HepG2 (cell line): ENCODE results near the gene PTGDS. TPM values are rescaled to one million over a fixed set of nuclear protein-coding genes. Genes with fewer than 3 reads are reported as not detected.

ENCODE experiments used
- ATAC-seq: fragments of 200-7000 bp; cut with Tn5 transposase; 3 replicates; pipeline ENCODE4 v1.9.1; 2020; ENCODE audit warnings: mild to moderate bottlenecking, moderate library complexity
- BruUV-seq: library from RNA; stranded (reverse); fragments of 400-500 nt; replicated peaks from 2 replicates; lab custom pipeline; 2021; lab: Mats Ljungman, UMichigan
- CTCF ChIA-PET: fragments of 300-600 bp; formaldehyde crosslinking; extraction: SDS; loops from one replicate; lab custom pipeline; 2021; ENCODE audit warnings: low total read pairs, inconsistent platforms, low intra/inter-chr PET ratio; lab: Yijun Ruan, JAX
- POLR2A ChIA-PET: fragments of 350-600 bp; sonication (Branson Sonifier 250); formaldehyde crosslinking; loops from one replicate; lab custom pipeline; 2020; ENCODE audit warnings: antibody characterized with exemption, inconsistent platforms; lab: Yijun Ruan, JAX
- DNase-seq: peaks from one replicate; pipeline ENCODE4 v3.0.0-alpha.2; 2015; ENCODE audit warnings: low spot score
- FAIRE-seq: peaks from 3 replicates; lab custom pipeline; 2011; peaks lifted over from hg19 to GRCh38; lab: Jason Lieb, UNC
- H2AFZ ChIP-seq: one replicate; pipeline ENCODE4 v1.6.1; 2011; ENCODE audit warnings: low read length, inconsistent platforms
- H3K27ac ChIP-seq: fragments of 300-600 bp; 3 replicates; pipeline ENCODE4 v1.8.0; 2011; ENCODE audit warnings: mixed run types, mild to moderate bottlenecking, mixed read lengths, low read length, inconsistent platforms; ENCODE audit not compliant: insufficient read depth; ENCODE audit errors: extremely low read length
- H3K27me3 ChIP-seq, 2 experiments: fragments of 200-600 bp in 1 of 2; 2 replicates in 1 of 2; 3 replicates in 1 of 2; pipeline versions ENCODE4 v1.6.0 to v1.8.0; 2011; ENCODE audit warnings: low read length in 2 of 2, mild to moderate bottlenecking in 2 of 2, moderate library complexity in 2 of 2, inconsistent platforms in 1 of 2; ENCODE audit not compliant: insufficient read depth in 2 of 2, control insufficient read depth in 1 of 2
- H3K36me3 ChIP-seq, 2 experiments: fragments of 200-600 bp in 1 of 2; replicated peaks in 1 of 2; 2 replicates in 1 of 2; 3 replicates in 1 of 2; pipeline versions ENCODE4 v1.5.1 to v1.8.0; 2011; ENCODE audit warnings: low read length in 2 of 2, inconsistent platforms in 1 of 2; ENCODE audit not compliant: insufficient read depth in 2 of 2, control insufficient read depth in 1 of 2
- H3K4me1 ChIP-seq: 2 replicates; pipeline ENCODE4 v1.5.1; 2012; ENCODE audit warnings: low read length, inconsistent platforms; ENCODE audit not compliant: insufficient read depth
- H3K4me2 ChIP-seq: 2 replicates; pipeline ENCODE4 v1.6.0; 2011; ENCODE audit warnings: low read depth, low read length, inconsistent platforms
- H3K4me3 ChIP-seq, 3 experiments: fragments of 200-600 bp in 1 of 3; sonication (generic), shearing (Covaris generic) in 1 of 3; replicated peaks in 1 of 3; 2 replicates each; pipeline ENCODE4 v1.5.1; 2011 to 2016; ENCODE audit warnings: low read length in 3 of 3, inconsistent platforms in 2 of 3, low read depth in 2 of 3, mild to moderate bottlenecking in 2 of 3, control low read depth in 1 of 3, mixed read lengths in 1 of 3; ENCODE audit not compliant: insufficient read depth in 1 of 3
- H3K79me2 ChIP-seq: one replicate; pipeline ENCODE4 v1.6.1; 2011; ENCODE audit warnings: low read length, inconsistent platforms; ENCODE audit not compliant: insufficient read depth
- H3K9ac ChIP-seq: 2 replicates; pipeline ENCODE4 v1.6.0; 2011; ENCODE audit warnings: mild to moderate bottlenecking, low read depth, low read length, inconsistent platforms; ENCODE audit not compliant: insufficient read depth
- H3K9me3 ChIP-seq: 2 replicates; pipeline ENCODE4 v1.5.1; 2012; ENCODE audit warnings: mild to moderate bottlenecking, low read length
- H4K20me1 ChIP-seq: 2 replicates; pipeline ENCODE4 v1.6.0; 2011; ENCODE audit warnings: inconsistent platforms, mild to moderate bottlenecking, low read length, moderate library complexity; ENCODE audit not compliant: insufficient read depth
- ELF3 ChIP-seq: IDR thresholded peaks from 2 replicates; pipeline ENCODE4 v1.6.1; 2016; ENCODE audit warnings: missing genetic modification reagents, missing compliant biosample characterization
- FOSL2 ChIP-seq: sonication (generic); formaldehyde crosslinking; IDR thresholded peaks from 2 replicates; pipeline ENCODE4 v1.4.0; 2020; ENCODE audit warnings: missing genetic modification reagents
- HOXA3 ChIP-seq: sonication (generic); formaldehyde crosslinking; IDR thresholded peaks from 2 replicates; pipeline ENCODE4 v1.5.0; 2020; ENCODE audit warnings: missing genetic modification reagents
- MBNL3 ChIP-seq: fragments of 250-450 bp; sonication (Bioruptor Pico); conservative IDR thresholded peaks from 2 replicates; pipeline ENCODE4 v1.8.0; 2022; ENCODE audit warnings: mild to moderate bottlenecking, inconsistent platforms
- MEIS2 ChIP-seq: sonication (generic); formaldehyde crosslinking; IDR thresholded peaks from 2 replicates; pipeline ENCODE4 v1.9.0; 2021; ENCODE audit warnings: mild to moderate bottlenecking, missing genetic modification reagents
- NR2C2 ChIP-seq: sonication (generic); formaldehyde crosslinking; IDR thresholded peaks from 2 replicates; pipeline ENCODE4 v1.4.0; 2020; ENCODE audit warnings: missing genetic modification reagents, mild to moderate bottlenecking, moderate library complexity, borderline replicate concordance
- RBFOX2 ChIP-seq: fragments of 200-400 bp; formaldehyde crosslinking; IDR thresholded peaks from 2 replicates; pipeline ENCODE4 v1.6.1; 2017; ENCODE audit warnings: low read depth, mild to moderate bottlenecking, low read length
- RFX1 ChIP-seq: fragments of 450-650 bp; IDR thresholded peaks from 2 replicates; pipeline ENCODE4 v1.6.1; 2017
- SETDB1 ChIP-seq: sonication (generic); formaldehyde crosslinking; IDR thresholded peaks from 2 replicates; pipeline ENCODE4 v1.5.1; 2020; ENCODE audit warnings: missing genetic modification reagents, mild to moderate bottlenecking, borderline replicate concordance
- SPEN ChIP-seq: sonication (generic); formaldehyde crosslinking; IDR thresholded peaks from 2 replicates; pipeline ENCODE4 v1.5.1; 2020; ENCODE audit warnings: low read depth, mild to moderate bottlenecking, missing genetic modification reagents
- TBL1XR1 ChIP-seq: fragments of 150-350 bp; IDR thresholded peaks from 2 replicates; pipeline ENCODE4 v1.6.1; 2014; ENCODE audit warnings: borderline replicate concordance, low read length; ENCODE audit not compliant: partially characterized antibody
- U2AF1 ChIP-seq: fragments of 200-400 bp; formaldehyde crosslinking; optimal IDR thresholded peaks from 2 replicates; pipeline ENCODE3; 2017; ENCODE audit warnings: mild to moderate bottlenecking, low read depth, low read length
- ZBTB1 ChIP-seq: sonication (generic); formaldehyde crosslinking; IDR thresholded peaks from 2 replicates; pipeline ENCODE4 v1.4.0; 2020; ENCODE audit warnings: missing genetic modification reagents, borderline replicate concordance
- ZKSCAN5 ChIP-seq: sonication (generic); formaldehyde crosslinking; IDR thresholded peaks from 2 replicates; pipeline ENCODE4 v1.5.1; 2020; ENCODE audit warnings: mild to moderate bottlenecking, missing genetic modification reagents
- ZNF143 ChIP-seq: sonication (generic); formaldehyde crosslinking; IDR thresholded peaks from 2 replicates; pipeline ENCODE4 v1.4.0; 2020; ENCODE audit warnings: missing genetic modification reagents
- ZNF703 ChIP-seq: sonication (generic); formaldehyde crosslinking; IDR thresholded peaks from 2 replicates; pipeline ENCODE4 v1.5.1; 2020; ENCODE audit warnings: missing genetic modification reagents, mild to moderate bottlenecking, moderate library complexity, borderline replicate concordance
- WGBS: methylation state at CpG from one replicate; pipeline ENCODE4 v1.1.6; 2017; ENCODE audit warnings: low lambda C conversion rate; 5-methylcytosine and 5-hydroxymethylcytosine counted together
- in situ Hi-C: cut with HindIII; loops from 2 replicates; pipeline ENCODE4 v1.10.0; 2017; ENCODE audit warnings: low pct_unique_long_range_greater_than_20kb; ENCODE audit not compliant: extremely low pct_ligation_motif_present
- intact Hi-C: fragments of 100-400 bp; cut with micrococcal nuclease; formaldehyde crosslinking; loops from one replicate; pipeline ENCODE4 v1.10.0; 2022; ENCODE audit not compliant: unreplicated experiment
- polyA plus RNA-seq, 8 experiments: library from polyadenylated mRNA; depleted of rRNA in 3 of 8; stranded (reverse) in 7 of 8; unstranded in 1 of 8; fragments of >200 nt; fragmentation: Illumina TruSeq in 4 of 8; extraction: Trizol in 4 of 8; gene quantifications; 2 replicates each; pipeline versions ENCODE4 v1.2.1 to v1.2.3, GENCODE V29; 2011 to 2016; ENCODE audit warnings: low read depth in 4 of 8, missing spikeins in 1 of 8, mixed read lengths in 1 of 8; ENCODE audit not compliant: insufficient read depth in 1 of 8
- total RNA-seq, 5 experiments: library from RNA; depleted of rRNA; stranded (reverse); fragments of >200 nt; fragmentation: Illumina TruSeq; extraction: Trizol; gene quantifications; 2 replicates each; pipeline ENCODE4 v1.2.3, GENCODE V29; 2016; ENCODE audit warnings: low read depth in 1 of 5
- TF ChIP-seq, protein P1 (sequence below): sonication (generic); formaldehyde crosslinking; IDR thresholded peaks from 2 replicates; pipeline ENCODE4 v1.4.0; 2020; ENCODE audit warnings: missing genetic modification reagents

PTGDS gene
- total and polyA plus RNA-seq, 2 of the 13 experiments (the other 11 are each of a cell fraction or from before 2014, with no cell fraction given) = 0.33 to 0.50 TPM

GRCh38 chr9:136992819-136993369 is 15.6 kb downstream of the PTGDS start (continued):
- TF ChIP-seq ZBTB1 (no peak), ZNF703 (no peak)

DNA sequence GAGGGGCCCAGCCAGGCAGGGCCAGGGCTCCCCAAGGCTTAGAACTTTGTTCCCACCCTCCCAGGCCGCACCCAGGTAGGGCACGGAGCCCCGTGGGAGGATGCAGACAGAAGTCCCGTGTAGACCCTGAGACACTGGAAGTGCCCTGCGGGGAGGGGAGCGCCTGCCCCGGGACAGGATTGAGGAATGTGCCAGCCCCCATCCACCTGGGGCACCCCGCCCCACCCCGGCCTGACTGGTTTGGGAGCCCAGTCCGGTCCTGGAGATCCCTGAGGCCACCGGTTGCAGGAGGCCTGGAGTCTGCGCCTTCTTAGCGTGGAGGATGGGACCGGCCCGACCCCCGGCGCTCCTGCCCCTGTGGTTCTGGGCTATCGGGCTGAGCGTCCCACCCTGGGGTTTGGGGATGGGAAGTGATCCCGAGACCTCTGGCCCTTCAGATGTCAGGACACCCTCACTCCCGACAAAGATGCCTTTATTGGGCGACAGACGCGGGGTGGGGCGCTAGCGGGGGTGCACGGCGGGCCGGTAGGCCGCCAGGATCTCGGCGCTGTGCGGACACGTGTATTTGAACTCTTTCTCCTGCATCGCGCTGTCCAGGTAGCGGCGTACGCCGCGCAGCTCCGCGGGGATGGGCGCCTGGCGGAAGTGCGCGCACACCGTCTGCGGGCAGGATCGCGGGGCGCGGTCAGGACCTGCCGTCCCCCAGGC is 17.0 kb downstream of the PTGDS start:
- WGBS = 97% methylated on average over 41 of the region's 54 CpGs
- no peaks in the 10 kb centered on the region for H3K27me3 ChIP-seq
- no peak overlapping the region for H2AFZ ChIP-seq
- no peak overlapping the region for H3K4me2 ChIP-seq
- intact Hi-C loops = no loop called here
- TF ChIP-seq RBFOX2 (0 out of 2 replicates have a peak, but pooled peaks have one; percentile 7), ZNF143 (no peak), MBNL3 (CRISPR knock-in tag) (no peak), ZKSCAN5 (no peak), ELF3 (CRISPR knock-in tag) (no peak), HOXA3 (peak; percentile 61), U2AF1 (no peak), FOSL2 (CRISPR knock-in tag) (no peak), SETDB1 (CRISPR knock-in tag) (no peak), MEIS2 (CRISPR knock-in tag) (no peak), TBL1XR1 (no peak), RFX1 (no peak), NR2C2 (no peak), SPEN (CRISPR knock-in tag) (no peak)
- TF ChIP-seq, protein P1, sequence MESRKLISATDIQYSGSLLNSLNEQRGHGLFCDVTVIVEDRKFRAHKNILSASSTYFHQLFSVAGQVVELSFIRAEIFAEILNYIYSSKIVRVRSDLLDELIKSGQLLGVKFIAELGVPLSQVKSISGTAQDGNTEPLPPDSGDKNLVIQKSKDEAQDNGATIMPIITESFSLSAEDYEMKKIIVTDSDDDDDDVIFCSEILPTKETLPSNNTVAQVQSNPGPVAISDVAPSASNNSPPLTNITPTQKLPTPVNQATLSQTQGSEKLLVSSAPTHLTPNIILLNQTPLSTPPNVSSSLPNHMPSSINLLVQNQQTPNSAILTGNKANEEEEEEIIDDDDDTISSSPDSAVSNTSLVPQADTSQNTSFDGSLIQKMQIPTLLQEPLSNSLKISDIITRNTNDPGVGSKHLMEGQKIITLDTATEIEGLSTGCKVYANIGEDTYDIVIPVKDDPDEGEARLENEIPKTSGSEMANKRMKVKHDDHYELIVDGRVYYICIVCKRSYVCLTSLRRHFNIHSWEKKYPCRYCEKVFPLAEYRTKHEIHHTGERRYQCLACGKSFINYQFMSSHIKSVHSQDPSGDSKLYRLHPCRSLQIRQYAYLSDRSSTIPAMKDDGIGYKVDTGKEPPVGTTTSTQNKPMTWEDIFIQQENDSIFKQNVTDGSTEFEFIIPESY (CRISPR knock-in tag) = 0 out of 2 replicates have a peak, but pooled peaks have one; percentile 30
- H3K79me2 ChIP-seq = peaks cover 5% of the 10 kb centered on the region
- H4K20me1 ChIP-seq = no peaks in the 10 kb centered on the region
- ATAC-seq (no peak), FAIRE-seq (no peak), DNase-seq (no peak)
- BruUV-seq = no TSS peak
- H3K4me1 ChIP-seq = peaks cover 70% of the 10 kb centered on the region
- no peaks in the 10 kb centered on the region for H3K9me3 ChIP-seq
- ChIA-PET CTCF (no interaction called here), POLR2A (interaction anchor here (2.7 kb wide), 1 partner anchor 7 kb away, joined by 22 read pairs; no protein-coding TSS in a partner anchor)
- in situ Hi-C loops = no loop called here
- H3K9ac ChIP-seq = no peak overlapping the region
- H3K4me3 ChIP-seq = no peak overlapping the region
- no peaks in the 10 kb centered on the region for H3K36me3 ChIP-seq
- H3K27ac ChIP-seq = no peak overlapping the region
